Measurements from ENCODE around the gene KCNAB2.
A peak's percentile ranks its signal among the peaks of the same experiment; 100 is the strongest.

GRCh38 chr1:6108937-6109614 lies 63.4 kb downstream of the KCNAB2 start:
- peak; percentile 24 for TF ChIP-seq CTCF (IDR thresholded peaks at IDR 0.05; ENCODE audit: poor library complexity)
- TF ChIP-seq EZH2 (IDR thresholded peaks at IDR 0.05; ENCODE audit: borderline replicate concordance): no peak

All from hepatocyte (in vitro differentiated cells).